Non-pigmented ciliary epithelial cell (primary cell): ENCODE data around the gene CLEC2D.
"Not testable (repeated sequence)": the region's sequence is repeated elsewhere in the genome, so short reads cannot be mapped to it uniquely, and the experiment has no call there.

Experiments
- DNase-seq: peaks from one replicate; pipeline ENCODE4 v3.0.0-alpha.2; 2010; ENCODE audit warnings: low read depth

CLEC2D gene, protein sequence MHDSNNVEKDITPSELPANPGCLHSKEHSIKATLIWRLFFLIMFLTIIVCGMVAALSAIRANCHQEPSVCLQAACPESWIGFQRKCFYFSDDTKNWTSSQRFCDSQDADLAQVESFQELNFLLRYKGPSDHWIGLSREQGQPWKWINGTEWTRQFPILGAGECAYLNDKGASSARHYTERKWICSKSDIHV

DNA sequence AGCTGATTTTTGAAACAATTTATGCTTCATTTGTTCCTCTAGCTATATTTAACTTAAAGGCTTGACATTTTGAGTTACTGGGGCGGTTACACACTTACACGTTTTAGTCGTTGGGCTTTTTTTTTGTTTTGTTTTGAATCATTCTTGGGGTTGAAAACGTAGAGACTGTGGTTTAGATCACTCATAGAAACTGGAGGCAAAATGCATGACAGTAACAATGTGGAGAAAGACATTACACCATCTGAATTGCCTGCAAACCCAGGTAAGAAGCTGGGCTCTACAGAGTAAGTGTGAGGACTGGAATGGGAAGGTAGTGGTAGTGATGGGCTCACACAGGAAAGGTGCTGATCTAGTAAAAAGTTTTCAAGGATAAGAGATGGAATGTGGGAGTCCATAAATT is at the start of gene CLEC2D:
Gene CLEC2D (plus strand): TSS at position 180 of the 400 bp plus-strand sequence. CDS start 22 bp downstream, at position 202.
- DNase-seq: no peak

DNA sequence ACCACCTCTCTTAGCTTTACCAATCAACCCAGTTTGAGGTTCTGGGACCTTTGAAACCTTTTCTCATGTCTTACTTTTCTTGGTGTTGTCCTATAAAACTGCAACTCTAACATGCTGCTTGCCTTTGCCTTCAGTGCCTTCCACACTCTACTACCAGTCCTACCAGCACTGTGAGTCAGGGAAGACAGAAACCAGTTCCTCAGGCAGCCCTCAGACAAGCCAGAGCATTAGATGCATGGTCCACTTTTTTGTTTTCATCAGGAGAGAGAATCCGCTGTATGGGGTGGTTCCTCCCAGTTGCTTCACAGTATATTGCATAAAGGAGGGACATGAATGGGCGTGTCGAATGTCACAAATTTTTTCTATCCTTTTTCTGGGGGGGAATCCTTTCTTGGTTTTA is 44.5 kb upstream of the CLEC2D start:
- DNase-seq: no peak

DNA sequence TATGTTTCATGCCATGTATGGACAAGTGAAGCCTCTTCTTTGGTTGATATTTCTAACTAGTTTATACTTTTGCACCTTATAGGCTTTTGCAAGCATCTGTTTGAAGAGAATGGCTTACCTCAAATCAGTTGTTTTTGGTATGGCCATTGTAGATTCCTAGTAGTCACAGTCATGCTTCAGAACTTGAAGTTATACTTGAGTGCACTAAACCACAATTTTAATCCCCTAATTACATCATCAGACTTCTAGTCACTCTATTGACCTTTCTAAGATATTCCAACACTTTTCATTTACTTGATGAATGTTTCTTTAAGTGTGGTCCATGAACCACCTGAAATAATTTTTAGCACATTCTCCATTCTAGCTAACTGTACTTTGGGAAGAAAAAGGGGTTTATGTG is 43.2 kb upstream of the CLEC2D start:
- no peak for DNase-seq

DNA sequence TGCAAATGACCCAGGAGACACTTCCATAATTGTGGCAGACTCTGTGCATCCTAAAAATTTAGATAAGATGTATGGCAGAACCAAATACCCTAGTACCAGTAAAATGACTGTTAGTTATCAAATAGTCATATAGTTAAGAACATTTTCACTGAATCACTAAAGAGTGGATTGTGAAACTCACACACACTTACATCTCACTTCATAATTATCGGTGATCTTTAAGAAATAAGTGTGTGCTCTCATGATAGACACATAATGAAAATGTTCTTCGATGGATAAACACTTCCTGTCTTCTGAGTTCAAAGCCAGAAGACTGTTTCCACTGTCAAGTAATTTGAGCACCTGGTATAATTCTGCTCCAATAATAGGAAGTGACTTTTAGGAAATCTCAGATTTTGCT is 42.7 kb upstream of the CLEC2D start:
- no peak for DNase-seq

DNA sequence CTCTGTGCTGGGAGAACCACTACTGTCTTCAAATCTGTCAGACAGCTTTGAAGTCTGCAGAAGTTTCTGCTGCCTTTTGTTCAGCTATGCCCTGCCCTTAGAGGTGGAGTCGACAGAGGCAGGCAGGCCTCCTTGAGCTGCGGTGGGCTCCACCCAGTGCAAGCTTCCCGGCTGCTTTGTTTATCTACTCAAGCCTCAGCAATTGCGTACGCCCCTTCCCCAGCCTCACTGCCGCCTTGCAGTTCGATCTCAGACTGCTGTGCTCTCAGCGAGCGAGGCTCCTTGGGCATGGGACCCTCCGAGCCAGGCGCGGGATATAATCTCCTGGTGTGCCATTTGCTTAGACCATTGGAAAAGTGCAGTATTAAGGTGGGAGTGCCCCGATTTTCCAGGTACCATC is 36.7 kb upstream of the CLEC2D start:
- no peak for DNase-seq

DNA sequence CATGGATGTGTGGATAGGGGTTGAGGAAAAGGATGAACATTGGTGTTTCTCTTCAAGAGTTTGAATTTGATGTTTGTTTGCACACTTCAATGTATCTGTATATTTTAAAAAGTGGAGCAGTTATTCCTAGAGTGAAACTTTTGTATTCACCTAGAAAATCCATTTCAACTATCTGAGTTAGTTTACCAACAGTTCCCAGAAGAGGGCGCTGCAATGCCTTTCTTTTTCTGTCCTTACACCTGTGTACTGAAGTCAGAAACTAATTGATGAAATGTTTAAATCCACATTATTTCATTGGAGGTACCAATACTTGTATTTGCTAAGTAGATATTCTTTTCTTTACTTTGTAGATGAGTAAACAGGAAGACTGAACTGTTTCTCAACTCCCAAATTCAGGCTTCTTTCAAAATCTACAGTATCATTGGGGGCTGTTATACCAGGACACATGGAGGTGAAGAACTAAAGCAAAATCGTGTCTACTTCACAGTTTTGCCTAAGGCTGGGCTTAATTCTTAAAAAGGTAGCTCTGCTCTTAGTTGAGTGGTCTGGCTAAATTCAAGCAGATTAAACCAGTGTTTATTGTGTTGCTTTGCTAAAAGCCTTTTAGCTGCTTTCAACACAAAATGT is 35.2 kb upstream of the CLEC2D start:
- DNase-seq: no peak

DNA sequence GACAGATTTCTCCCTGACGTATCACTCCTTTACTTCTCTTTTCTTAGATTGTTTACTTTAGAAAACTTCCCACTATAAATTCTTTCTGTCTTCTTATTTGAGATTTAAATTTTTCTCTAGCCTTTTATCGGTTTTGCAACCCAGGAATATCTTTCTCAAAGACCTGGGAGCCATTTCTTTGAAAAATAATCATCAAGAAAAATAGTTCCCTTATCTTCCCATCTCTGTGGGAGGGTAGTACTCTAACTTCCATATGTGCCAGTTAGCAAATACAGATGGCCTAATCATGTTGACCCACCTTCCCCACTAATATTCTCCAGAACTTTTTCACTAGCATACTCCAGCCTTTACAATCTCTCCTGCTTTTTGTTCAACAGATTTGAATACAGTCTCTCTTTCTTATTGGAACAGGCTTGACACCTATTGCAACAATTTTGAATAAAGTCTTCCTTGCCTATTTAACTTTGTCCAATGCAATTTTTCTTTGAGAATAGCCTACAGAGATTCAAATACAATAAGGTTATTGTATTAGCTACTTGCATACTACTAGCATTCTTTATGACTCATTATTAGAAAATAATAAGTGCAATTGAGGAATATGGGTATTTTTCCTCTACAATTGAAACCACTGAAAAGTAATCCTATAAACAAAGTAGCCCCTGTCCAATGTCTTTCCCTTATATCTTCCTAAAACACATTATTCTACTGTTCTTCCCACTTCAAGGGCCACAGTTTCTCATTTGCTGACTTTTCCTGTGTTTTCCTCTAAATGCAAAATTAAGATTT is 34.4 kb upstream of the CLEC2D start:
- no peak for DNase-seq

DNA sequence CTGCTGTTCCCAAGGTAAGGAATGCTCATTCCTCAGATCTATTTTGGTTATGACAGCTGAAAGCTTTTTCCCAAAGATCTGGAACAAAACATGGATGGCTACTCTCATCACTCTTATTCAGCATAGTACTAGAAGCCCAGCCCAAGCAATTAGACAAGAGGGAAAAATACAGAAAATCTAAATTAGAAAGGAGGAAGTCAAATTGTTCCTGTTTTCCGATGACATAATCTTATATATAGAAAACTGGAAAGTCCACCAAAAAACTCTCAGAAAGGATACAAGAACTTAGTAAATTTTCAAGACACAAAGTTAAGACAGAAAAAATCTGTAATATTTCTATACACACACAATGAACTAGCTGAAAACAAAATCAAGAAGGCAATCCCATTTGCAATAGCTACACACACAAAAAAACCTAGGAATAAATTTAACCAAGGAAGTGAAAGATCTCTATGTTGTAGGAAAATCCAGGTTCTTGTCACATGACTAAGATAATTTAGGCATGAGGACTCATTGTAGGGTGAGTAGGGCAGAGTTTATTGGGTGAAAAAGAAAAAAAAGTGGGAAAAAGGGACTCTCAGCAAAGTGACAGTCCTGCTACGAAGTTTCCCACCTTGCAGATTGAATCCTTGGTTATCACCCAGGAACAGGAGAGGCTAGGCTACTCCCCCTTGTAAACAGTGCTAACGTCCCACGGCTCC is 33.2 kb upstream of the CLEC2D start:
- no peak for DNase-seq

DNA sequence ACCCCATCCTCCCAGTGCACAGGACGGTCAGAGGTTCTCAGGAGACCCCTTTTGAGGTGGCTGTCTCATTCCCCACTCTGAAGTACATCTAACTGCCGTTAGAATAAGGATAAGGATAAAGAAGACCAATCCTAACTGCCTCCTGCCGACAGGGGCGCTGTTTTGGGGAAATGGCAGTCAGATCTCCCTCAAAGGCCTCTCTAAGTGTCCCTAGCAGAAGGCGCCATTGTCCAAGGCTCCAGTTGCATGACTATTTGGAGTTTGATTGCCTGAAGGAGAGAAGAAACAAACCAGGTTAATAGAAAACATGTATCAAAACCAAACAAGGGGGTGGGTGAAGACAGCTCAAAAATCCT is 32.7 kb upstream of the CLEC2D start:
- DNase-seq: no peak

DNA sequence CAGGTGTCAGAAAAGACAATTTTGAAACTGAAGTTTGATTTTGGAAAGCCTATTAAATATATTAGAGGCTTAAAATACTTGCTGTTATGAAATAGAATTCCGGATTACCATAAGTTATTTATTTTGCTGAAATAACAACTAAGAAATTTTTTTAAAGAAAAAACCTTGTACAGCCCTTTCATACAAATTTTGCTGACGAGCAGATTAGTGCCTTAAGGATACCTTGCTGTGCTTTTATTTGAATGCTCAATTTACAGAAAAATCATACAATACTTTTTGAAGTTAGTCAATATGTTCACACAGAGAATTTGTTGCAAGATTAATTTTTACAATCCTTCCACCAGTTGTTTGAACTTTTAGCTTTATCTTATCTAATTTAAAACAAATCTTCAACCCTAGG is 29.5 kb upstream of the CLEC2D start:
- DNase-seq: no peak

DNA sequence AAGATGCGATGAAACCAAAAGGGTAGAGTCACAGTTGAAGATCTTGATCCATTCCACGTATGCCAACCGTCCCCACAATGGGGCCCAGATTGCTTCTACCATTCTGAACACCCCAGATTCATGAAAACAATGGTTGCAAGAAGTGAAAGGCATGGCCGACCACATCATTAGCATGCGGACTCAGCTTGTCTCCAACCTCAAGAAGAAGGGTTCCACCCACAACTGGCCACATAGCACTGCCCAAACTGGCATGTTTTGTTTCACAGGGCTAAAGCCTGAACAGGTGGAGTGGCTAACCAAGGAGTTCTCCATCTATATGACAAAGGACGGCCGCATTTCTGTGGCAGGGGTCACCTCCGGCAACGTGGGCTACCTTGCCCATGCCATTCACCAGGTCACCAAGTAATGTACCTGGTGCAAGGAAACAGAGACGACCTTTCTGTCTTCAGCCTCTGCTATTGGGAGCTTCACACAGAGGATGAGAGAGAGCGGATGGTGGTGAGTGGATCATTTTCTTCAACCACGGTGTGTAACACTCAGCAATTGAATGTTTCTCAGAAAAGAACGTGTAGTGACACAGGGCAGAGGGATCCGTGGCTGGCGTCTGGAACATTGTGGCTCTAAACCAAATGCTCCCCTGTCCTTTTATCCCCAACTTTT is 26.8 kb upstream of the CLEC2D start:
- DNase-seq: no peak

DNA sequence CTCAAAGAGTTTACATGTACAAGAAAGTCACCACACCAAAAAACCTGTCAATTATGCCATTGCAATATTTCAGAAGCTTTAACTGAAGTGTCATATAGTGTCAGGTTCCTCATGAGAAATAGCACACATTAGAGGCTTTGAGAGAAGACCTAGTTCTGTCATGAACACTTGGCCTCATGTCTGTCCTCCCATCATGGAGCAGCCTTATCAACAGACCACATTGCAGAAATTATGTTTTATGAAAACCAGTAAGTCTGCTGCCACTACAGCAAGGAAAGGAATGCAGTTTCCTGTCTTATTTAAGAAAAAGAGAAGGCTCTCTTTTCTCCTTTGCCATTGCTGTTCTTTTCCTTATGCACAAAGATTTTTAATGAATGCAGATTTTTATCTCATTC is 26.2 kb upstream of the CLEC2D start:
- no peak for DNase-seq

DNA sequence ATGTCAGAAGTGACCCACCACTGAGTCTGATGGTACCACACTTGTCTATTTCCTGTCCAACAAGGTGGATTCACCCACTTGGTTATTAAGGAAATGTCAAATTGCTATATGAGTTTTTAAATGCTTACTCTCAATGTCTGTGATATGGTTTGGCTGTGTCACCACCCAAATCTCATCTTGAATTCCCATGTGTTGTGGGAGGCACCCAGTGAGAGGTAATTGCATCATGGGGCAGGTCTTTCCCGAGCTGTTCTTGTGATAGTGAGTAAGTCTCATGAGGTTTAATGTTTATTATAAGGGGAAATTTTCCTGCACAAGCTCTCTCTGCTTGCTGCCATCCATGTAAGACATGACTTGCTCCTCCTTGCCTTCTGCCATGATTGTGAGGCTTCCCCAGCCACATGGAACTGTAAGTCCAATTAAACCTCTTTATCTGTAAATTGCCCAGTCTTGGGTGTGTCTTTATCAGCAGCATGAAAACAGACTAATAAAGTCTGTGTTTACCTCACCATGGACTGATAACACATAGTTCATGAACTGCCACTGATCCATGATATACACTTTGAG is 24.4 kb upstream of the CLEC2D start:
- DNase-seq: not testable (repeated sequence)

DNA sequence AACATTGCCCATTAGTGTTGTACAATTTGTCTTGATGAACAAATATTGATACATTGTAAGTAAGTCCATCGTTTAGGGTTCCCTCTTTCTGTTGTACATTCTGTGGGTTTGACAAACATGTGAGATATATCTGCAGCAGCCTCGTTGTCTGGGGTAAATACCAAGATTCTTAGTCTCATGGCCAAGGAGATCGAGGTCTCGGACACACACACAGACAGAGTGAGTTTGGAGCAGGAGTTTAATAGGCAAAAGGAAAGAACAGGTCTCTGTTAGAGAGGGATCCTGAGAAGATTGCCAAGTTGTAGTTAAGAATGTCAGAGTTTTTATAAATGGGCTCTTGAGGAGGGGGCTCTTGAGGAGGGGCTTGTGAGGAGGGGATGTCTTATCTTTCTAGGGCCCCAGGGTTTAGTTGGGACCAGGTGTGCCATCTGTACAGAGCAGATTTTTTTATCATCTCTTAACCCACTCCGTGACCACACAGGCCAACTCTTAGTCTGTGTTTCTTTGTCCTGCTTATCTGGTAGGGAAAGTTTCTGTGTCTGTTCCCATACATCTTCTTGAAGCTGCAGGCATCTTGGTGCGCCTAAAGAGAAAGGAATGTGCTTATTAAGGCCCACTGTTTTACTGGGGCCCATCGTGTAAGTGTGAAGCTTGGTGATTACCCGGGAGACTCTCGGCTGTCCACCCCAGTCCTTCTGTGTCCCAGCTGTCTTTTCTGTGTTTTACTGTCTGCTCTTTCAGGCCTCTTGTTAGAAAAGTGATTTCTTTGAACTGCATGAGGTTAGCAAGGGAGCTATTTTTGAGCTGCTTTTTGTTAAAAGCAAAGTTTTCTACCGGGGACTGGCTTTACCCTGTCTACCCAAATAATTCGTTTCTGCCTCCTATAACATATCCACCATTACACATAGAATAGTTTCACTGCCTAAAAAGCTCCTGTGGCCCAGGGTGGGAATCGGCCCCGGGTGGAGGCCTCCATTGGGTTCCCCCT is 22.4 kb upstream of the CLEC2D start:
- DNase-seq: no peak

DNA sequence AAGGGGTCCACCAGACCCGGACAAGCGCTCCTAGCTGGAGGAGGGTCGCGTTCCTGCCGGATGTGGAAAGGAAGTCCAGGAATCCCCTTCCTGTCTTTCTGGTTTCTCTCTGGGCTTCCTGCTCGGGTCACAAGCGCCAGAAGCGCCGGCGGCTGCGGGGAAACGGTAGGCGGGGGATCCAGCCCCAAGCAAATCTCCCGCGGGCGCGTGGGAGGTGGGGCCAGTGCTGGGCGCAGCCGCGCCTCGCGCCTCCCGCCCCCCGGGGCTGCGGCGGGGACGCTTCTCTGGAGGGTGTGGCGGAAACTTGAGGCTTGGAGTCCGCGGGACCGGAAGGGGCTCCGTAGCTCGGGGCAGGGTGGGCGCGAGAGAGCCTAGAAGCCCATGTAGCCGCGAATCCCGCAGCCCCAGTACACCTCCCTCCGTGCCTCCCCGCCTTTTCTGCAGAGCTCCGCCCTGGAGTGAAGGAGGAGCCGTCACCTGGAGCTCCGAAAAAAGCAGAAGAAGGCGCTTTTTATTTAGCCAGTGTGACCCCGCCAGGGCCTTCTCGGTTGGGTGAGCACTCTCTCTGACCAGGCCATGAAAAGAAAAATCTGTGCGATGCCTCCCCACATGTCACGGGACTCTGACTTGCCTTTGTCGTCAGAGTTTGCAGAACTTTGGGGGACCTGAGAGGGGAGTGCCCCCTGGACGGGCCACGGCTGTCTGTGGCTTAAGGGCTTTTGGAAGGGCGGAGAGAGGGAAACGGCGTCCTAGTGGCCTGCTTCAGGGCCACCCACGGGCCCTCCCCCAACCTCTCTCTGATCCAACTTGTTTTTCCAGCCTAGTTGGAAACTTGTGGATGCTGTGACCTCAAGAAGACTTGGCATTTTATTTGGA is 21.4 kb upstream of the CLEC2D start:
- no peak for DNase-seq

DNA sequence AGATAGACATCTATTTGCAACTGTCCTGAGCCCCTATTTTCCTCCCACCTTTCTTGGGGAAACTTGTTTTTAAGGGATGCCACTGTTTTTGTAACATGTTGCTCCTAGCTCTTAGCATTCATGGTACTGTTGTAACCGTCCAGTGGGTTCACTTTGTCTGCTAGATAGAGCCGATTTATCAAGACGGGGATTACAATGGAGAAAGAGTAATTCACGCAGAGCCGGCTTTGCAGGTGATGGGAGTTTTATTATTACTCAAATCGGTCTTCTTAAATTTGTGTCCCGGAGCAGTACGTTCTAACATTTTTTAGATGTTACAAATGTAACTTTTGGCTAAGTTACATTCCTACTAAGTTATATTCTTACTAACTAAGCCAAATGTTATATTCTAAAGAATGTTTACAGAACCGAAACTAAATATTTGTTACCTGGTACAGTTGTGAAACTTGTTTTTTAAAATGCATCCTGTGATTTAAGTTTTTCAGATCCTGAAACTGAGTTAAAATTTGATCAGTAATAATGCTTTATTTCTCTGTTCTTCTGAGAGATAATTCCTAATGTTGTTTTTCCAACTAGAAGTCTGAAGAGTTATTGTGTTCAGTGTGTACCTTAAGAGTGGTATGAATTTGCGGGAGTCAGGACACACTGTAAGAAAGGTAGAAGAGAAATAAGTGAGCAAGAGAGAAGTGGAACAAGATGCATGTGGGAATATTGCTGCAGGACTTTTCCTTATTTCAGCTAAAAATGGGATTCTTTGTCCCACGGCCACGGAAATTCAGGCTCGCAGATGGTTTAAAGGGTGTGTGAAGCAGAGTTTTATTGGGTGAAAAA is 20.6 kb upstream of the CLEC2D start:
- no peak for DNase-seq

DNA sequence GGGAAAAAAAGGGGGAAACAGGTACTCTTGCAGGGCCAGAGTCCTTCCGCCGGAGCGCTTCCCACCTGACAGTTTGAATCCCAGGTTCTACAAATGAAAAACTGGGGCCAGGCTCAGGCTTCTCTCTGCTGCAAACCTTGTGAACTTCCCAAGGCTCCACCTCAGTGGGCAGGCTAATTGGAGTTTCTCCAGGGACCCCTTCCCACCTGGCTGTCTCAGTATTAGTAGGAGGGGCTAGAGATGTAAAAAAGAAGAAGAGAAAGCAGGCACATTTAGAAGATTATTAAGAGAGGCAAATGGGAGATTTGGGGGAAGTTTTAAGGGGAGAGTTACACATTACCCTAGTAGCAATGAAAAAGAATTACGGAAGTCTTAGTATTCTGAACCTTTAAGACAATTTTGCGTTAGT is 20.0 kb upstream of the CLEC2D start:
- DNase-seq: no peak

DNA sequence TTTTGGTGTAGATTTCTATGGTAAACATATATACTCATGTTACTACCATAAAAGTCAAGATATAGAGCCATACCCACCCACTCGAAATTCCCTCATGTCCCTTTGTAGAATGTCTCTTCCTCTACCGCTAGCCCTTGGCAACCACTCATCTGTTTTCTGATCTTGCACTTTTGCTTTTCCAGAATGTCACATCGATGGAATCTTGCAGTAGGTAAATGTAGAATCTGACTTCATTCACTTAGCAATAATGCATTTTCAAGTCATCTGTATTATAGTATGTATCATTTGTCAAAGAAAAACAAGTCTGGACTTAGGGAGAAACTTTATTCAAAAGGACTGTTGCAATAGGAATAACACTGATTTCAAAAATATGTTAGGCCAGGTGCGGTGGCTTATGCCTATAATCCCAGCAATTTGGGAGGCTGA is 19.3 kb upstream of the CLEC2D start:
- no peak for DNase-seq

DNA sequence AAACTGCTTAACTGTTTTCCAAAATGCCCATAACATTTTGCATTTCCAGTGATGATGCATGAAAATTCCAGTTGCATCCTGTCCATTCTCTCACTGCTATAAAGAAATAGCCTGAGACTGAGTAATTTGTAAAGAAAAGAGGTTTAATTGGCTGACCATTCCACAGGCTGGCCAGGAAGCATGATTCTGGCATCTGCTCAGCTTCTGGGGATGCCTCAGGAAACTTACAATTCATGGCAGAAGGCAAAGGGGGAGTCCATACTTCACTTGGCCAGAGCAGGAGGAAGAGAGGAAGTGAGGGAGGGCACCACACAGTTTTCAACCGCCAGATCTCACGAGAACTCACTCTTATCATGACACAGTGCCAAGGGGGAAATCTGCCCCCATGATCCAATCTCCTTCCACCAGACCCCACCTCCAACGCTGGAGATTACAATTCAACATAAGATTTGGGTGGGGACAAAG is 18.2 kb upstream of the CLEC2D start:
- no peak for DNase-seq
